ENCODE measurements around the gene TRAP1.

The TRAP1 gene

GRCh38 chr16:3726021-3726687 lies 8.8 kb upstream of the TRAP1 start:
- FAIRE-seq (no peak), DNase-seq (ENCODE audit: insufficient read length, low spot score) (no peak)
- TF ChIP-seq CTCF (IDR thresholded peaks at IDR 0.05; ENCODE audit: insufficient read depth, missing control alignments) = no peak

GRCh38 chr16:3725276-3725675 lies 8.0 kb upstream of the TRAP1 start:
- TF ChIP-seq CTCF (IDR thresholded peaks at IDR 0.05; ENCODE audit: insufficient read depth, missing control alignments) = no peak
- DNase-seq (ENCODE audit: insufficient read length, low spot score) = no peak
- no peak for FAIRE-seq

- FAIRE-seq (no peak), DNase-seq (ENCODE audit: insufficient read length, low spot score) (no peak)
- no peak for TF ChIP-seq CTCF (IDR thresholded peaks at IDR 0.05; ENCODE audit: insufficient read depth, missing control alignments)
These were observed 5.2 kb upstream of the TRAP1 start for GRCh38 chr16:3722508-3722907.

GRCh38 chr16:3720418-3720817 lies 3.1 kb upstream of the TRAP1 start:
- TF ChIP-seq CTCF (IDR thresholded peaks at IDR 0.05; ENCODE audit: insufficient read depth, missing control alignments) = no peak
- FAIRE-seq (no peak), DNase-seq (ENCODE audit: insufficient read length, low spot score) (no peak)

- TF ChIP-seq CTCF (IDR thresholded peaks at IDR 0.05; ENCODE audit: insufficient read depth, missing control alignments) = no peak
- FAIRE-seq = no peak
- no peak for DNase-seq (ENCODE audit: insufficient read length, low spot score)
These were observed 1.3 kb upstream of the TRAP1 start for GRCh38 chr16:3718628-3719027.

GRCh38 chr16:3718019-3718391 lies 681 bp upstream of the TRAP1 start:
- FAIRE-seq = no peak
- TF ChIP-seq CTCF (IDR thresholded peaks at IDR 0.05; ENCODE audit: insufficient read depth, missing control alignments) = no peak
- DNase-seq (ENCODE audit: insufficient read length, low spot score) = no peak

GRCh38 chr16:3716831-3717234 lies 491 bp downstream of the TRAP1 start:
- FAIRE-seq (no peak), DNase-seq (ENCODE audit: insufficient read length, low spot score) (no peak)
- TF ChIP-seq CTCF (IDR thresholded peaks at IDR 0.05; ENCODE audit: insufficient read depth, missing control alignments) = no peak
